ENCODE results near the gene RANBP3. TPM values are rescaled to one million over a fixed set of nuclear protein-coding genes. Genes with fewer than 3 reads are reported as not detected.
A peak's percentile ranks its signal among the peaks of the same experiment; 100 is the strongest.

The RANBP3 gene
- total and polyA plus RNA-seq, 2 experiments from 2014 or later: 40.2 to 98.3 TPM

DNA sequence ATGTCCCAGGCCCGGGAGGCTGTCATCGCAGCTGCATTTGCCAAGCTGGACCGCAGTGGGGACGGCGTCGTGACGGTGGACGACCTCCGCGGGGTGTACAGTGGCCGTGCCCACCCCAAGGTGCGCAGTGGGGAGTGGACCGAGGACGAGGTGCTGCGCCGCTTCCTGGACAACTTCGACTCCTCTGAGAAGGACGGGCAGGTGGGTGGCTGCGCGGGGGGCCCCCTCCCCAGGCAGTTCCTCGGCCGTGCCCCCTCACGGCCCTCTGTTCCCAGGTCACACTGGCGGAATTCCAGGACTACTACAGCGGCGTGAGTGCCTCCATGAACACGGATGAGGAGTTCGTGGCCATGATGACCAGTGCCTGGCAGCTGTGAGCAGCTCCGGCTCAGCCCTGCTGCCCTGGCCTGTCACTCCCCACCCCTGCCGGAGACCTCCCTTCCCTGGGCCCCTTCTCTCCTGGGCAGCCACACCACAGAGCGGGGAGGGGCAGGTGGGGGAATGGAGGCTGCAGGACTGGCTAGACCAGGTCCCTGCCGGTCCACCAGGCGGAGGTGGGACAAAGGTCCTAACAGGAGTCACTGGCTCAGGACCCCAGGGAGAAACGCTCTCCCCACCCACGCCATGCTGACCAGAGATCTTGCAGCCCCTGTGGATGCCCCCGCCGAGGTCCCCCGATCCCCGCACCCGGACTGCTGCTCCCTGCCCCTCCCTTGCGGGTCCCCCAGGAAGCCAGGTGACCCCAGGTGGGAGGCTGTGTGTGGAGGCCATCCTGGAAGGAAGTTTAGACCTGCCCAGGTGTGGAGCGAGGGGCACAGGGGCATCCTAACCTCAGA, 62.8 kb downstream of the RANBP3 start:
- H3K4me2 ChIP-seq: no peak overlapping the region
- no peak for TF ChIP-seq NANOG (IDR thresholded peaks at IDR 0.05; ENCODE audit: borderline replicate concordance)
- no peak overlapping the region for H3K4me3 Mint-ChIP-seq
- no peak overlapping the region for H3K4me3 ChIP-seq
- DNase-seq (ENCODE audit: low spot score) (no peak), ATAC-seq (peak; percentile 46)
- no peaks in the 10 kb centered on the region for H3K9me3 Mint-ChIP-seq
- no peaks in the 10 kb centered on the region; the same call in 1 of the 2 replicates for H4K20me1 ChIP-seq (replicated peaks; ENCODE audit: insufficient read depth)
- H3K79me2 ChIP-seq (replicated peaks; ENCODE audit: insufficient read depth): no peaks in the 10 kb centered on the region
- no peaks in the 10 kb centered on the region for H3K4me1 Mint-ChIP-seq
- no peaks in the 10 kb centered on the region for H3K27me3 ChIP-seq (ENCODE audit: insufficient read depth)
- H3K27me3 Mint-ChIP-seq (ENCODE audit: insufficient read depth, low read depth, poor library complexity): peaks cover 4% of the 10 kb centered on the region
- H3K27ac ChIP-seq (ENCODE audit: low read depth): no peak overlapping the region
- H2AFZ ChIP-seq: no peak overlapping the region
- no peaks in the 10 kb centered on the region for H3F3A ChIP-seq (replicated peaks; ENCODE audit: low read depth)
- no peaks in the 10 kb centered on the region for H3K4me1 ChIP-seq (ENCODE audit: insufficient read depth)
- no peak overlapping the region for H3K27ac Mint-ChIP-seq
- H3K36me3 ChIP-seq (ENCODE audit: insufficient read depth): no peaks in the 10 kb centered on the region
- H3K9me2 ChIP-seq (ENCODE audit: insufficient read depth): no peaks in the 10 kb centered on the region
- H3K36me3 Mint-ChIP-seq (ENCODE audit: low read depth): peaks cover 23% of the 10 kb centered on the region

DNA sequence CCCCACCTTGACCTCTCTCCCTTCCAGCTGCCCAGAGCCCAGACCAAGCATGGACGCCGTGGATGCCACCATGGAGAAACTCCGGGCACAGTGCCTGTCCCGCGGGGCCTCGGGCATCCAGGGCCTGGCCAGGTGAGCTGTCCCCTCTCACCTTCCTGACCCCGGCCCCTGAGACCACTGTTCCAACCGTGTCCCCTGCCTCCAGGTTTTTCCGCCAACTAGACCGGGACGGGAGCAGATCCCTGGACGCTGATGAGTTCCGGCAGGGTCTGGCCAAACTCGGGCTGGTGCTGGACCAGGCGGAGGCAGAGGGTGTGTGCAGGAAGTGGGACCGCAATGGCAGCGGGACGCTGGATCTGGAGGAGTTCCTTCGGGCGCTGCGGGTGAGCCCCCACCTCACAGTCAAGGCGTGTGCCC, 63.6 kb downstream of the RANBP3 start:
- H3K27ac Mint-ChIP-seq: no peak overlapping the region
- ATAC-seq: peak; percentile 12; the same call in 2 of the 3 replicates
- H3K27ac ChIP-seq (ENCODE audit: low read depth): no peak overlapping the region
- TF ChIP-seq, protein P1, sequence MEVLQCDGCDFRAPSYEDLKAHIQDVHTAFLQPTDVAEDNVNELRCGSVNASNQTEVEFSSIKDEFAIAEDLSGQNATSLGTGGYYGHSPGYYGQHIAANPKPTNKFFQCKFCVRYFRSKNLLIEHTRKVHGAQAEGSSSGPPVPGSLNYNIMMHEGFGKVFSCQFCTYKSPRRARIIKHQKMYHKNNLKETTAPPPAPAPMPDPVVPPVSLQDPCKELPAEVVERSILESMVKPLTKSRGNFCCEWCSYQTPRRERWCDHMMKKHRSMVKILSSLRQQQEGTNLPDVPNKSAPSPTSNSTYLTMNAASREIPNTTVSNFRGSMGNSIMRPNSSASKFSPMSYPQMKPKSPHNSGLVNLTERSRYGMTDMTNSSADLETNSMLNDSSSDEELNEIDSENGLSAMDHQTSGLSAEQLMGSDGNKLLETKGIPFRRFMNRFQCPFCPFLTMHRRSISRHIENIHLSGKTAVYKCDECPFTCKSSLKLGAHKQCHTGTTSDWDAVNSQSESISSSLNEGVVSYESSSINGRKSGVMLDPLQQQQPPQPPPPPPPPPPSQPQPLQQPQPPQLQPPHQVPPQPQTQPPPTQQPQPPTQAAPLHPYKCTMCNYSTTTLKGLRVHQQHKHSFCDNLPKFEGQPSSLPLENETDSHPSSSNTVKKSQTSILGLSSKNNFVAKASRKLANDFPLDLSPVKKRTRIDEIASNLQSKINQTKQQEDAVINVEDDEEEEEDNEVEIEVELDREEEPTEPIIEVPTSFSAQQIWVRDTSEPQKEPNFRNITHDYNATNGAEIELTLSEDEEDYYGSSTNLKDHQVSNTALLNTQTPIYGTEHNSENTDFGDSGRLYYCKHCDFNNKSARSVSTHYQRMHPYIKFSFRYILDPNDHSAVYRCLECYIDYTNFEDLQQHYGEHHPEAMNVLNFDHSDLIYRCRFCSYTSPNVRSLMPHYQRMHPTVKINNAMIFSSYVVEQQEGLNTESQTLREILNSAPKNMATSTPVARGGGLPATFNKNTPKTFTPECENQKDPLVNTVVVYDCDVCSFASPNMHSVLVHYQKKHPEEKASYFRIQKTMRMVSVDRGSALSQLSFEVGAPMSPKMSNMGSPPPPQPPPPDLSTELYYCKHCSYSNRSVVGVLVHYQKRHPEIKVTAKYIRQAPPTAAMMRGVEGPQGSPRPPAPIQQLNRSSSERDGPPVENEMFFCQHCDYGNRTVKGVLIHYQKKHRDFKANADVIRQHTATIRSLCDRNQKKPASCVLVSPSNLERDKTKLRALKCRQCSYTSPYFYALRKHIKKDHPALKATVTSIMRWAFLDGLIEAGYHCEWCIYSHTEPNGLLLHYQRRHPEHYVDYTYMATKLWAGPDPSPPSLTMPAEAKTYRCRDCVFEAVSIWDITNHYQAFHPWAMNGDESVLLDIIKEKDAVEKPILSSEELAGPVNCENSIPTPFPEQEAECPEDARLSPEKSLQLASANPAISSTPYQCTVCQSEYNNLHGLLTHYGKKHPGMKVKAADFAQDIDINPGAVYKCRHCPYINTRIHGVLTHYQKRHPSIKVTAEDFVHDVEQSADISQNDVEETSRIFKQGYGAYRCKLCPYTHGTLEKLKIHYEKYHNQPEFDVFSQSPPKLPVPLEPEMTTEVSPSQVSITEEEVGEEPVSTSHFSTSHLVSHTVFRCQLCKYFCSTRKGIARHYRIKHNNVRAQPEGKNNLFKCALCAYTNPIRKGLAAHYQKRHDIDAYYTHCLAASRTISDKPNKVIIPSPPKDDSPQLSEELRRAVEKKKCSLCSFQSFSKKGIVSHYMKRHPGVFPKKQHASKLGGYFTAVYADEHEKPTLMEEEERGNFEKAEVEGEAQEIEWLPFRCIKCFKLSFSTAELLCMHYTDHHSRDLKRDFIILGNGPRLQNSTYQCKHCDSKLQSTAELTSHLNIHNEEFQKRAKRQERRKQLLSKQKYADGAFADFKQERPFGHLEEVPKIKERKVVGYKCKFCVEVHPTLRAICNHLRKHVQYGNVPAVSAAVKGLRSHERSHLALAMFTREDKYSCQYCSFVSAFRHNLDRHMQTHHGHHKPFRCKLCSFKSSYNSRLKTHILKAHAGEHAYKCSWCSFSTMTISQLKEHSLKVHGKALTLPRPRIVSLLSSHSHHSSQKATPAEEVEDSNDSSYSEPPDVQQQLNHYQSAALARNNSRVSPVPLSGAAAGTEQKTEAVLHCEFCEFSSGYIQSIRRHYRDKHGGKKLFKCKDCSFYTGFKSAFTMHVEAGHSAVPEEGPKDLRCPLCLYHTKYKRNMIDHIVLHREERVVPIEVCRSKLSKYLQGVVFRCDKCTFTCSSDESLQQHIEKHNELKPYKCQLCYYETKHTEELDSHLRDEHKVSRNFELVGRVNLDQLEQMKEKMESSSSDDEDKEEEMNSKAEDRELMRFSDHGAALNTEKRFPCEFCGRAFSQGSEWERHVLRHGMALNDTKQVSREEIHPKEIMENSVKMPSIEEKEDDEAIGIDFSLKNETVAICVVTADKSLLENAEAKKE (CRISPR knock-in tag; IDR thresholded peaks at IDR 0.05): no peak
- no peak for TF ChIP-seq JUNB (IDR thresholded peaks at IDR 0.05; ENCODE audit: unreplicated experiment)
- TF ChIP-seq, protein P2, sequence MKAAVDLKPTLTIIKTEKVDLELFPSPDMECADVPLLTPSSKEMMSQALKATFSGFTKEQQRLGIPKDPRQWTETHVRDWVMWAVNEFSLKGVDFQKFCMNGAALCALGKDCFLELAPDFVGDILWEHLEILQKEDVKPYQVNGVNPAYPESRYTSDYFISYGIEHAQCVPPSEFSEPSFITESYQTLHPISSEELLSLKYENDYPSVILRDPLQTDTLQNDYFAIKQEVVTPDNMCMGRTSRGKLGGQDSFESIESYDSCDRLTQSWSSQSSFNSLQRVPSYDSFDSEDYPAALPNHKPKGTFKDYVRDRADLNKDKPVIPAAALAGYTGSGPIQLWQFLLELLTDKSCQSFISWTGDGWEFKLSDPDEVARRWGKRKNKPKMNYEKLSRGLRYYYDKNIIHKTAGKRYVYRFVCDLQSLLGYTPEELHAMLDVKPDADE (IDR thresholded peaks at IDR 0.05): no peak
- no peak for TF ChIP-seq EZH2 (IDR thresholded peaks at IDR 0.05; ENCODE audit: low read depth, unreplicated experiment)
- TF ChIP-seq STAT1 (IDR thresholded peaks at IDR 0.05; ENCODE audit: unreplicated experiment): no peak
- no peak for TF ChIP-seq NANOG (IDR thresholded peaks at IDR 0.05; ENCODE audit: borderline replicate concordance)
- no peak for TF ChIP-seq POLR2AphosphoS5 (IDR thresholded peaks at IDR 0.05; ENCODE audit: low read depth)
- no peak for TF ChIP-seq EZH2phosphoT487 (IDR thresholded peaks at IDR 0.05; ENCODE audit: unreplicated experiment)
- no peak for TF ChIP-seq ZNF114 (CRISPR knock-in tag; IDR thresholded peaks at IDR 0.05)
- TF ChIP-seq ZNF331 (CRISPR knock-in tag; IDR thresholded peaks at IDR 0.05; ENCODE audit: low read depth): no peak
- no peak for TF ChIP-seq CREB1 (CRISPR knock-in tag; IDR thresholded peaks at IDR 0.05; ENCODE audit: low read depth)
- TF ChIP-seq, protein P3, sequence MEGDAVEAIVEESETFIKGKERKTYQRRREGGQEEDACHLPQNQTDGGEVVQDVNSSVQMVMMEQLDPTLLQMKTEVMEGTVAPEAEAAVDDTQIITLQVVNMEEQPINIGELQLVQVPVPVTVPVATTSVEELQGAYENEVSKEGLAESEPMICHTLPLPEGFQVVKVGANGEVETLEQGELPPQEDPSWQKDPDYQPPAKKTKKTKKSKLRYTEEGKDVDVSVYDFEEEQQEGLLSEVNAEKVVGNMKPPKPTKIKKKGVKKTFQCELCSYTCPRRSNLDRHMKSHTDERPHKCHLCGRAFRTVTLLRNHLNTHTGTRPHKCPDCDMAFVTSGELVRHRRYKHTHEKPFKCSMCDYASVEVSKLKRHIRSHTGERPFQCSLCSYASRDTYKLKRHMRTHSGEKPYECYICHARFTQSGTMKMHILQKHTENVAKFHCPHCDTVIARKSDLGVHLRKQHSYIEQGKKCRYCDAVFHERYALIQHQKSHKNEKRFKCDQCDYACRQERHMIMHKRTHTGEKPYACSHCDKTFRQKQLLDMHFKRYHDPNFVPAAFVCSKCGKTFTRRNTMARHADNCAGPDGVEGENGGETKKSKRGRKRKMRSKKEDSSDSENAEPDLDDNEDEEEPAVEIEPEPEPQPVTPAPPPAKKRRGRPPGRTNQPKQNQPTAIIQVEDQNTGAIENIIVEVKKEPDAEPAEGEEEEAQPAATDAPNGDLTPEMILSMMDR (conservative IDR thresholded peaks at IDR 0.05; ENCODE audit: low read depth in 2 of 2): no peak

More for the DNA sequence above, 63.6 kb downstream of the RANBP3 start:
- no peaks in the 10 kb centered on the region for H3K4me1 ChIP-seq (ENCODE audit: insufficient read depth)
- no peak for DNase-seq (ENCODE audit: low spot score)
- no peaks in the 10 kb centered on the region; the same call in 1 of the 2 replicates for H4K20me1 ChIP-seq (replicated peaks; ENCODE audit: insufficient read depth)
- Mint-ChIP-seq H3K9me3 (no peaks in the 10 kb centered on the region), H3K27me3 (ENCODE audit: insufficient read depth, low read depth, poor library complexity) (peaks cover 4% of the 10 kb centered on the region), H3K4me1 (no peaks in the 10 kb centered on the region), H3K4me3 (no peak overlapping the region), H3K36me3 (ENCODE audit: low read depth) (peaks cover 17% of the 10 kb centered on the region)
- no peak overlapping the region for H3K4me3 ChIP-seq
- no peak overlapping the region for H3K4me2 ChIP-seq
- H2AFZ ChIP-seq: no peak overlapping the region
- H3K36me3 ChIP-seq (ENCODE audit: insufficient read depth): no peaks in the 10 kb centered on the region
- no peaks in the 10 kb centered on the region for H3K9me2 ChIP-seq (ENCODE audit: insufficient read depth)
- H3K79me2 ChIP-seq (replicated peaks; ENCODE audit: insufficient read depth): no peaks in the 10 kb centered on the region
- no peaks in the 10 kb centered on the region for H3F3A ChIP-seq (replicated peaks; ENCODE audit: low read depth)
- no peaks in the 10 kb centered on the region for H3K27me3 ChIP-seq (ENCODE audit: insufficient read depth)
